GM12878 (cell line): ENCODE data around the gene TPBG. TPM values are rescaled to one million over a fixed set of nuclear protein-coding genes. Genes with fewer than 3 reads are reported as not detected.
A peak's percentile ranks its signal among the peaks of the same experiment; 100 is the strongest.

Experiments used
- ATAC-seq: fragments of 200-7000 bp; cut with Tn5 transposase; 3 replicates; pipeline ENCODE4 v1.9.1; 2020; ENCODE audit warnings: mild to moderate bottlenecking, moderate library complexity
- BruUV-seq: library from RNA; stranded (reverse); fragments of 400-500 nt; replicated peaks from 2 replicates; lab custom pipeline; 2021; lab: Mats Ljungman, UMichigan
- CTCF ChIA-PET: fragments of 300-600 bp; sonication (Branson Sonifier 250); formaldehyde crosslinking; extraction: SDS; loops from one replicate; lab custom pipeline; 2021; ENCODE audit warnings: inconsistent platforms; lab: Yijun Ruan, JAX
- POLR2A ChIA-PET: fragments of 350-600 bp; formaldehyde crosslinking; extraction: SDS; loops from one replicate; lab custom pipeline; 2021; ENCODE audit warnings: inconsistent platforms; lab: Charles Lee
- RAD21 ChIA-PET: fragments of 300-600 bp; sonication (Branson Sonifier 250); formaldehyde crosslinking; loops from one replicate; lab custom pipeline; 2023; ENCODE audit warnings: antibody characterized with exemption; ENCODE audit not compliant: unreplicated experiment; lab: Charles Lee
- SMC1A ChIA-PET: fragments of 300-600 bp; sonication (Branson Sonifier 250); formaldehyde crosslinking; loops from one replicate; lab custom pipeline; 2023; ENCODE audit not compliant: unreplicated experiment, uncharacterized antibody; lab: Charles Lee
- DNase-seq: peaks from one replicate; pipeline ENCODE4 v3.0.0-alpha.2; 2011; ENCODE audit warnings: low read depth, low spot score
- FAIRE-seq: peaks from 3 replicates; lab custom pipeline; 2011; peaks lifted over from hg19 to GRCh38; lab: Jason Lieb, UNC
- H2AFZ ChIP-seq: 2 replicates; pipeline ENCODE4 v1.6.0; 2011; ENCODE audit warnings: low read depth, low read length, control low read depth; ENCODE audit not compliant: control insufficient read depth
- H3K27ac ChIP-seq: 2 replicates; pipeline ENCODE4 v1.5.1; 2011; ENCODE audit warnings: control low read depth; ENCODE audit not compliant: control insufficient read depth, insufficient read depth
- H3K27me3 ChIP-seq, 2 experiments: replicated peaks in 1 of 2; 2 replicates each; pipeline versions ENCODE4 v1.6.0 to v1.6.1; 2011; ENCODE audit warnings: low read length in 1 of 2; ENCODE audit not compliant: control insufficient read depth in 2 of 2, insufficient read depth in 2 of 2
- H3K36me3 ChIP-seq, 2 experiments: 2 replicates each; pipeline ENCODE4 v1.5.1; 2011; ENCODE audit warnings: low read length in 1 of 2; ENCODE audit not compliant: control insufficient read depth in 2 of 2, insufficient read depth in 2 of 2
- H3K4me1 ChIP-seq: 2 replicates; pipeline ENCODE4 v1.6.1; 2011; ENCODE audit warnings: mild to moderate bottlenecking, low read length, moderate library complexity, mixed read lengths; ENCODE audit not compliant: control insufficient read depth, insufficient read depth
- H3K4me2 ChIP-seq: 2 replicates; pipeline ENCODE4 v1.6.0; 2011; ENCODE audit warnings: control low read depth; ENCODE audit not compliant: control insufficient read depth, insufficient read depth
- H3K4me3 ChIP-seq: fragments of 200-600 bp; sonication (generic); 2 replicates; pipeline ENCODE4 v1.5.1; 2016
- H3K79me2 ChIP-seq: 2 replicates; pipeline ENCODE4 v1.6.0; 2011; ENCODE audit warnings: low read length; ENCODE audit not compliant: control insufficient read depth, insufficient read depth
- H3K9ac ChIP-seq: 2 replicates; pipeline ENCODE4 v1.8.0; 2011; ENCODE audit warnings: low read length, control low read depth, mixed read lengths; ENCODE audit not compliant: control insufficient read depth, insufficient read depth
- H3K9me3 ChIP-seq: replicated peaks from 3 replicates; pipeline ENCODE4 v1.5.1; 2011; ENCODE audit warnings: mild to moderate bottlenecking, low read length; ENCODE audit not compliant: control insufficient read depth, insufficient read depth
- H4K20me1 ChIP-seq: 2 replicates; pipeline ENCODE4 v1.6.0; 2011; ENCODE audit not compliant: control insufficient read depth, insufficient read depth
- ATF7 ChIP-seq: fragments of 450-650 bp; IDR thresholded peaks from 2 replicates; pipeline ENCODE4 v1.6.1; 2016; ENCODE audit warnings: low read depth, mild to moderate bottlenecking
- CBX5 ChIP-seq: sonication (generic); IDR thresholded peaks from 2 replicates; pipeline ENCODE4 v1.6.1; 2016; ENCODE audit warnings: low read depth, moderate library complexity, mild to moderate bottlenecking, inconsistent platforms
- EP300 ChIP-seq, 2 experiments: fragments of 150-350 bp in 1 of 2; IDR thresholded peaks; 2 replicates each; pipeline ENCODE4 v1.6.1; 2011 to 2012; ENCODE audit warnings: low read depth in 2 of 2, low read length in 2 of 2, borderline replicate concordance in 1 of 2, improper control_type of control experiment in 1 of 2, inconsistent platforms in 1 of 2; ENCODE audit not compliant: control insufficient read depth in 1 of 2
- EZH2 ChIP-seq: IDR thresholded peaks from 2 replicates; pipeline ENCODE4 v1.6.1; 2012; ENCODE audit warnings: low read depth, mild to moderate bottlenecking, control low read depth, inconsistent platforms, low read length, borderline replicate concordance; ENCODE audit not compliant: control insufficient read depth
- HDGF ChIP-seq: fragments of 450-650 bp; IDR thresholded peaks from 2 replicates; pipeline ENCODE4 v1.6.1; 2016; ENCODE audit warnings: antibody characterized with exemption
- LARP7 ChIP-seq: fragments of 450-650 bp; IDR thresholded peaks from 2 replicates; pipeline ENCODE4 v1.6.1; 2017; ENCODE audit warnings: mild to moderate bottlenecking
- NR2C1 ChIP-seq: fragments of 450-650 bp; IDR thresholded peaks from 2 replicates; pipeline ENCODE4 v1.6.1; 2017; ENCODE audit warnings: antibody characterized with exemption, mild to moderate bottlenecking, moderate library complexity
- POLR2A ChIP-seq: IDR thresholded peaks from 2 replicates; pipeline ENCODE4 v1.6.1; 2011; ENCODE audit warnings: low read depth, mild to moderate bottlenecking, low read length
- SMAD1 ChIP-seq: fragments of 450-650 bp; IDR thresholded peaks from 2 replicates; pipeline ENCODE4 v1.6.1; 2018; ENCODE audit warnings: mild to moderate bottlenecking, low read depth; ENCODE audit not compliant: partially characterized antibody
- SRF ChIP-seq, 2 experiments: IDR thresholded peaks; 2 replicates each; pipeline ENCODE4 v1.6.1; 2011; ENCODE audit warnings: low read depth in 2 of 2, low read length in 2 of 2, mild to moderate bottlenecking in 1 of 2, moderate library complexity in 1 of 2
- SUZ12 ChIP-seq: fragments of 200-600 bp; sonication (generic); IDR thresholded peaks from one replicate; pipeline ENCODE4 v1.6.1; 2018; ENCODE audit warnings: antibody characterized with exemption, mild to moderate bottlenecking; ENCODE audit not compliant: unreplicated experiment
- ZNF217 ChIP-seq: fragments of 450-650 bp; IDR thresholded peaks from 2 replicates; pipeline ENCODE4 v1.6.1; 2017; ENCODE audit warnings: antibody characterized with exemption, mild to moderate bottlenecking
- WGBS: methylation state at CpG from one replicate; pipeline ENCODE4 v1.1.6; 2016; ENCODE audit warnings: low lambda C conversion rate; ENCODE audit not compliant: insufficient replicate concordance, insufficient coverage; ENCODE audit errors: missing lambda C conversion rate; 5-methylcytosine and 5-hydroxymethylcytosine counted together
- in situ Hi-C: fragments of 300-500 bp; cut with MboI; formaldehyde crosslinking; loops from 9 replicates; pipeline ENCODE4 v1.14.3; 2018; ENCODE audit warnings: mixed read lengths
- intact Hi-C: fragments of 100-400 bp; cut with micrococcal nuclease; formaldehyde crosslinking; loops from one replicate; pipeline ENCODE4 v1.14.2; 2022; ENCODE audit not compliant: unreplicated experiment
- polyA plus RNA-seq, 11 experiments: library from polyadenylated mRNA; depleted of rRNA in 4 of 11; unstranded in 6 of 11; stranded (reverse) in 5 of 11; fragments of >200 nt; fragmentation: Nextera tagmentation in 4 of 11; fragmentation: Illumina TruSeq in 1 of 11; extraction: Ambion mirVana in 4 of 11; extraction: Trizol in 1 of 11; gene quantifications; 1 replicate in 1 of 11; 2 replicates in 10 of 11; pipeline versions ENCODE4 v1.2.1 to v1.2.3, GENCODE V29; 2011 to 2016; ENCODE audit warnings: inconsistent platforms in 2 of 11, missing spikeins in 2 of 11, low read depth in 1 of 11
- total RNA-seq, 4 experiments: library from RNA; depleted of rRNA in 3 of 4; stranded (reverse); fragments of >200 nt in 3 of 4; fragmentation: Illumina TruSeq in 1 of 4; extraction: Trizol in 1 of 4; gene quantifications; 2 replicates each; pipeline versions ENCODE4 v1.2.1 to v1.2.3, GENCODE V29; 2013 to 2021
- TF ChIP-seq, protein P1 (sequence below): IDR thresholded peaks from 2 replicates; pipeline ENCODE4 v1.6.1; 2012; ENCODE audit warnings: improper control_type of control experiment, low read depth, low read length; ENCODE audit not compliant: insufficient replicate concordance
- TF ChIP-seq, protein P2 (sequence below): fragments of 450-650 bp; formaldehyde crosslinking; IDR thresholded peaks from 2 replicates; pipeline ENCODE4 v1.4.0; 2020; ENCODE audit warnings: mild to moderate bottlenecking, moderate library complexity

TPBG gene
- total and polyA plus RNA-seq, 10 of the 15 experiments (the other 5 are each of a cell fraction or from before 2014, with no cell fraction given) = 0.06 to 0.98 (median 0.66) TPM

DNA sequence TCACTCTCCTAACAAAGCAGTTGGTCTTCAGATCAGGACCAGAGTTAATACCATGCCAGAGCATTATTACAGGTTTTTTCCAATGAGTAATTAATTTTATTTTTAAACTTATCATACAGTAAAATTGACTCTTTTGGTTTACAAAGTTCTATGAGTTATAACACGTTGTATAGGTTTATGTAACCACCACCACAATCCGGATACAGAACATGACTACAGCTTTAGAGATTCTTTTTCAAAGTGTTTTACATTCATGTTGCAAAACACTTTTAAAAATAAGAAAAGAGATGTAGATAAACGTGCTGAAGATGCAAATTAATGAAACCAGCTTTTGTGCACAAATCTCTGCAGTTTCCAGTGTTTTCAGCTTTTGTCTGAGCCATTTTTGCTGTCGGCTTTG, 1.5 kb upstream of the TPBG start:
- Histone ChIP-seq H3K36me3 (no peaks in the 10 kb centered on the region), H3K4me3 (no peak overlapping the region), H4K20me1 (no peaks in the 10 kb centered on the region), H3K27ac (no peak overlapping the region), H3K4me1 (no peaks in the 10 kb centered on the region), H3K79me2 (no peaks in the 10 kb centered on the region), H3K4me2 (no peak overlapping the region), H2AFZ (no peak overlapping the region), H3K9ac (no peak overlapping the region), H3K9me3 (no peaks in the 10 kb centered on the region; the same call in 2 of the 3 replicates), H3K27me3 (peaks cover 3 to 5% of the 10 kb centered on the region in 2 experiments; a peak in 2 of 4 replicates)
- intact Hi-C loops (loop anchor here (10.0 kb wide), 2 partner anchors 87 to 703 kb away; partner anchors contain the start of genes DOP1A and UBE3D), in situ Hi-C loops (no loop called here)
- CTCF ChIA-PET = interaction anchor here (0.7 to 1.4 kb wide), 2 partner anchors 92 to 326 kb away, joined by 3 read pairs; no protein-coding TSS in a partner anchor
- no TSS peak for BruUV-seq
- SMC1A ChIA-PET = no interaction called here
- POLR2A ChIA-PET = no interaction called here
- DNase-seq (no peak), ATAC-seq (no peak), FAIRE-seq (peak; percentile 64)
- RAD21 ChIA-PET = no interaction called here
- 47% methylated on average over 4 of the region's 4 CpGs for WGBS
- no peak for TF ChIP-seq CBX5
- TF ChIP-seq, protein P1, sequence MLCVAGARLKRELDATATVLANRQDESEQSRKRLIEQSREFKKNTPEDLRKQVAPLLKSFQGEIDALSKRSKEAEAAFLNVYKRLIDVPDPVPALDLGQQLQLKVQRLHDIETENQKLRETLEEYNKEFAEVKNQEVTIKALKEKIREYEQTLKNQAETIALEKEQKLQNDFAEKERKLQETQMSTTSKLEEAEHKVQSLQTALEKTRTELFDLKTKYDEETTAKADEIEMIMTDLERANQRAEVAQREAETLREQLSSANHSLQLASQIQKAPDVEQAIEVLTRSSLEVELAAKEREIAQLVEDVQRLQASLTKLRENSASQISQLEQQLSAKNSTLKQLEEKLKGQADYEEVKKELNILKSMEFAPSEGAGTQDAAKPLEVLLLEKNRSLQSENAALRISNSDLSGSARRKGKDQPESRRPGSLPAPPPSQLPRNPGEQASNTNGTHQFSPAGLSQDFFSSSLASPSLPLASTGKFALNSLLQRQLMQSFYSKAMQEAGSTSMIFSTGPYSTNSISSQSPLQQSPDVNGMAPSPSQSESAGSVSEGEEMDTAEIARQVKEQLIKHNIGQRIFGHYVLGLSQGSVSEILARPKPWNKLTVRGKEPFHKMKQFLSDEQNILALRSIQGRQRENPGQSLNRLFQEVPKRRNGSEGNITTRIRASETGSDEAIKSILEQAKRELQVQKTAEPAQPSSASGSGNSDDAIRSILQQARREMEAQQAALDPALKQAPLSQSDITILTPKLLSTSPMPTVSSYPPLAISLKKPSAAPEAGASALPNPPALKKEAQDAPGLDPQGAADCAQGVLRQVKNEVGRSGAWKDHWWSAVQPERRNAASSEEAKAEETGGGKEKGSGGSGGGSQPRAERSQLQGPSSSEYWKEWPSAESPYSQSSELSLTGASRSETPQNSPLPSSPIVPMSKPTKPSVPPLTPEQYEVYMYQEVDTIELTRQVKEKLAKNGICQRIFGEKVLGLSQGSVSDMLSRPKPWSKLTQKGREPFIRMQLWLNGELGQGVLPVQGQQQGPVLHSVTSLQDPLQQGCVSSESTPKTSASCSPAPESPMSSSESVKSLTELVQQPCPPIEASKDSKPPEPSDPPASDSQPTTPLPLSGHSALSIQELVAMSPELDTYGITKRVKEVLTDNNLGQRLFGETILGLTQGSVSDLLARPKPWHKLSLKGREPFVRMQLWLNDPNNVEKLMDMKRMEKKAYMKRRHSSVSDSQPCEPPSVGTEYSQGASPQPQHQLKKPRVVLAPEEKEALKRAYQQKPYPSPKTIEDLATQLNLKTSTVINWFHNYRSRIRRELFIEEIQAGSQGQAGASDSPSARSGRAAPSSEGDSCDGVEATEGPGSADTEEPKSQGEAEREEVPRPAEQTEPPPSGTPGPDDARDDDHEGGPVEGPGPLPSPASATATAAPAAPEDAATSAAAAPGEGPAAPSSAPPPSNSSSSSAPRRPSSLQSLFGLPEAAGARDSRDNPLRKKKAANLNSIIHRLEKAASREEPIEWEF = no peak
- TF ChIP-seq SMAD1 = no peak
- TF ChIP-seq, protein P2, sequence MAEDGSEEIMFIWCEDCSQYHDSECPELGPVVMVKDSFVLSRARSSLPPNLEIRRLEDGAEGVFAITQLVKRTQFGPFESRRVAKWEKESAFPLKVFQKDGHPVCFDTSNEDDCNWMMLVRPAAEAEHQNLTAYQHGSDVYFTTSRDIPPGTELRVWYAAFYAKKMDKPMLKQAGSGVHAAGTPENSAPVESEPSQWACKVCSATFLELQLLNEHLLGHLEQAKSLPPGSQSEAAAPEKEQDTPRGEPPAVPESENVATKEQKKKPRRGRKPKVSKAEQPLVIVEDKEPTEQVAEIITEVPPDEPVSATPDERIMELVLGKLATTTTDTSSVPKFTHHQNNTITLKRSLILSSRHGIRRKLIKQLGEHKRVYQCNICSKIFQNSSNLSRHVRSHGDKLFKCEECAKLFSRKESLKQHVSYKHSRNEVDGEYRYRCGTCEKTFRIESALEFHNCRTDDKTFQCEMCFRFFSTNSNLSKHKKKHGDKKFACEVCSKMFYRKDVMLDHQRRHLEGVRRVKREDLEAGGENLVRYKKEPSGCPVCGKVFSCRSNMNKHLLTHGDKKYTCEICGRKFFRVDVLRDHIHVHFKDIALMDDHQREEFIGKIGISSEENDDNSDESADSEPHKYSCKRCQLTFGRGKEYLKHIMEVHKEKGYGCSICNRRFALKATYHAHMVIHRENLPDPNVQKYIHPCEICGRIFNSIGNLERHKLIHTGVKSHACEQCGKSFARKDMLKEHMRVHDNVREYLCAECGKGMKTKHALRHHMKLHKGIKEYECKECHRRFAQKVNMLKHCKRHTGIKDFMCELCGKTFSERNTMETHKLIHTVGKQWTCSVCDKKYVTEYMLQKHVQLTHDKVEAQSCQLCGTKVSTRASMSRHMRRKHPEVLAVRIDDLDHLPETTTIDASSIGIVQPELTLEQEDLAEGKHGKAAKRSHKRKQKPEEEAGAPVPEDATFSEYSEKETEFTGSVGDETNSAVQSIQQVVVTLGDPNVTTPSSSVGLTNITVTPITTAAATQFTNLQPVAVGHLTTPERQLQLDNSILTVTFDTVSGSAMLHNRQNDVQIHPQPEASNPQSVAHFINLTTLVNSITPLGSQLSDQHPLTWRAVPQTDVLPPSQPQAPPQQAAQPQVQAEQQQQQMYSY (CRISPR knock-in tag) = no peak
- TF ChIP-seq NR2C1 = no peak
- TF ChIP-seq POLR2A = no peak
- TF ChIP-seq EP300 (IDR thresholded peaks at IDR 0.05; ENCODE audit: borderline replicate concordance in 1 of 2, control insufficient read depth in 1 of 2, low read depth in 2 of 2, low read length in 2 of 2) = no peak
- no peak for TF ChIP-seq SUZ12
- TF ChIP-seq HDGF = no peak
- TF ChIP-seq ZNF217 = no peak
- no peak for TF ChIP-seq ATF7
- no peak for TF ChIP-seq LARP7
- TF ChIP-seq SRF (IDR thresholded peaks at IDR 0.05; ENCODE audit: low read depth in 2 of 2, low read length in 2 of 2) = no peak
- no peak for TF ChIP-seq EZH2
